ENCODE measurements around the gene SLC35D1. TPM values are rescaled to one million over a fixed set of nuclear protein-coding genes. Genes with fewer than 3 reads are reported as not detected.

SLC35D1 gene
- total and polyA plus RNA-seq, 7 donors: 3.9 to 22.9 (median 9.4) TPM

DNA sequence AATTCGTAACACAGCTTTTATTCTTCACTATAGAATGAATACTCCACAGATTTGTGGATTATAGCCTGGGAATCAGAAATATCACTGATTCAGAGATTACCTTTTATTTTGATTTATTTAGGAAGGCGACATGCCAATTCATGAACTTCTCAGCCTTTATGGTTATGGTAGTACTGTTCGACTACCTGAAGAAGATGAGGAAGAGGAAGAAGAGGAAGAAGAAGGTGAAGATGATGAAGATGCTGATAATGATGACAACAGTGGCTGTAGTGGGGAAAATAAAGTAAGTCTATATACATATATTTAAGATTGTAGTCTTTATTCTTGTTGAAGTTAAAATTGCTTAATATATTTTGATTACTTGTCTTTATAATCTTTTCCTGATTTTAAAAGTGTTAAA, 96.0 kb downstream of the SLC35D1 start:
- no peak for TF ChIP-seq POLR2AphosphoS5 (IDR thresholded peaks at IDR 0.05)
- H3K27ac ChIP-seq: no peak overlapping the region
- intact Hi-C loops (cut with DNase I): no loop called here
- DNase-seq: no peak
- 90 to 95% methylated on average over 3 of the region's 3 CpGs for WGBS, 2 donors
- H3K4me3 ChIP-seq: no peak overlapping the region
- H3K4me1 ChIP-seq: no peaks in the 10 kb centered on the region
- no peaks in the 10 kb centered on the region for H3K9me3 ChIP-seq
- no peaks in the 10 kb centered on the region for H3K27me3 ChIP-seq
- H3K36me3 ChIP-seq: peaks cover 0 to 73% (median 8%) of the 10 kb centered on the region in 4 donors

GRCh38 chr1:66954208-66954607, 99.7 kb downstream of the SLC35D1 start:
- Histone ChIP-seq H3K27me3 (no peaks in the 10 kb centered on the region), H3K9me3 (no peaks in the 10 kb centered on the region), H3K4me1 (peaks cover 0 to 2% (median 0%) of the 10 kb centered on the region in 4 donors), H3K4me3 (no peak overlapping the region), H3K36me3 (peaks cover 0 to 60% (median 8%) of the 10 kb centered on the region in 4 donors), H3K27ac (no peak overlapping the region)
- TF ChIP-seq POLR2A (IDR thresholded peaks at IDR 0.05): no peak
- TF ChIP-seq POLR2AphosphoS5 (IDR thresholded peaks at IDR 0.05): no peak
- TF ChIP-seq EP300 (IDR thresholded peaks at IDR 0.05): no peak
- TF ChIP-seq CTCF (IDR thresholded peaks at IDR 0.05): no peak
- 80 to 84% methylated on average over 4 of the region's 4 CpGs for WGBS, 2 donors
- DNase-seq: no peak
- intact Hi-C loops (cut with DNase I): no loop called here

GRCh38 chr1:66951513-66951912, 102.4 kb downstream of the SLC35D1 start:
- Histone ChIP-seq H3K27me3 (no peaks in the 10 kb centered on the region), H3K9me3 (no peaks in the 10 kb centered on the region), H3K27ac (no peak overlapping the region), H3K4me3 (no peak overlapping the region), H3K4me1 (peaks cover 0 to 8% (median 2%) of the 10 kb centered on the region in 4 donors), H3K36me3 (peaks cover 0 to 60% (median 8%) of the 10 kb centered on the region in 4 donors)
- DNase-seq: no peak
- TF ChIP-seq POLR2AphosphoS5 (IDR thresholded peaks at IDR 0.05) (no peak), CTCF (IDR thresholded peaks at IDR 0.05) (no peak), POLR2A (IDR thresholded peaks at IDR 0.05) (no peak), EP300 (IDR thresholded peaks at IDR 0.05) (no peak)
- intact Hi-C loops (cut with DNase I): no loop called here
- WGBS, 2 donors: 94% methylated on average over 6 of the region's 6 CpGs

Small RNAs within 50 kb of the gene (small RNA-seq; reads per million reads assigned to genes)
- gene RF00322: 0 reads per million in 3 donors

Other genes with a start within 250 kb of the SLC35D1 start
- gene DNAI4, start 129.3 kb downstream of the SLC35D1 start, total RNA-seq: 10 to 100 TPM in 2 of 4 donors, 1 to 10 TPM in 2; 5.6 to 16.1 (median 9.5) TPM
- gene DNAI4, start 129.3 kb downstream of the SLC35D1 start, polyA plus RNA-seq: 10 to 100 TPM in 1 of 3 donors, 1 to 10 TPM in 2; 3.0 to 16.0 (median 8.4) TPM
- gene MIER1, start 129.2 kb downstream of the SLC35D1 start, total RNA-seq: 10 to 100 TPM; 49.0 to 65.6 (median 58.4) TPM
- gene MIER1, start 129.2 kb downstream of the SLC35D1 start, polyA plus RNA-seq: 10 to 100 TPM; 21.1 to 53.2 (median 30.0) TPM
- not detected for gene C1orf141, start 80.8 kb upstream of the SLC35D1 start, total RNA-seq
- gene C1orf141, start 80.8 kb upstream of the SLC35D1 start, polyA plus RNA-seq: not detected
- not detected for gene IL23R, start 112.3 kb upstream of the SLC35D1 start, total RNA-seq
- gene IL23R, start 112.3 kb upstream of the SLC35D1 start, polyA plus RNA-seq: under 1 TPM; 0.58 to 0.69 (median 0.60) TPM

Data from sigmoid colon (tissue), 7 donors.